Measurements from ENCODE around the gene LTA. TPM values are rescaled to one million over a fixed set of nuclear protein-coding genes. Genes with fewer than 3 reads are reported as not detected.

Gene LTA
- total and polyA plus RNA-seq, 2 donors (not counting 1 experiment from before 2014, with no cell fraction given), result 8.6 to 8.8 TPM

DNA sequence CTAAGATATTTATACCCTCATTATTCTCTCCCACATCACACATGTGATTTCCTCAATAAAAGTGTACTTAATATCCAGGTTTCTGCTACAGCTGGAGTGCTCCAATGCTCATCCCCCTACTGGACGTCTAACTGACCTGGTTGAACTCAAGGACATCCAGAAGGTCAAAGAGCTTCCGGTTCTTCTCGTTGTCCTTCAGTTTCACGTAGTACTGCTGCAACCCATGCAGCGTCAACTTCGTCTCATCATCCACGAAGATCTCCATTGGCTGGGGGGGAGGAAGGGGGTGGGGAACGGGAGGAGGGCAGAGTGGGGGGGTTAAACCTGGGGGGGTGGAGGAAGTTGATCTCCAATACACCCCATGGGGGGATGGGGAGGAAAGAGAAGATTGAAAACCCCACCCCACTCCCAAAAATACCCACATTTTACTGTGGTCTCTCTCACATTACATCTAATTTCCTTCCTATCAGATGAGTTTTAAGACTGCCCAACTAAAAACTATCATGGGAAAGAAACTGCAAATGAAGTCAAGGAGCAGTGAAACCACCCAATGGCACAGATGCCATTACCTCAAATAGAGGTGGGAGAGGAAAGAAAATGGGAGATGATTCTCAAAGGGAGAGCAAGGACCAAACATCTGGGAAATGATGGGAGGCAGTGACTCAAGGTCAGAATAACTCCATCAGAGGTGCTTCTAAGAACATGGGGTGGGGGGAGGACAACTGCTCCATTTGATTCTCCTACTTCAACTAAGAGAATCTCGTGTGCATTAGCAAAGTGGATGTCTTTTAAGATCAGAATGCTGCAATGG lies 39.2 kb upstream of the LTA start:
- Histone ChIP-seq H2AFZ (ENCODE audit: insufficient read depth, low read depth, low read length, poor library complexity, severe bottlenecking) (no peak overlapping the region), H3K36me3 (replicated peaks in 1 of 2; ENCODE audit: control extremely low read depth in 1 of 2, control insufficient read depth in 1 of 2, extremely low read depth in 1 of 2, insufficient read depth in 2 of 2, low read length in 1 of 2) (peaks cover 4 to 79% of the 10 kb centered on the region in 2 experiments), H3K9me3 (ENCODE audit: control extremely low read depth in 1 of 3, control insufficient read depth in 2 of 3, insufficient read depth in 1 of 3, low read length in 2 of 3) (no peaks in the 10 kb centered on the region), H4K20me1 (ENCODE audit: control insufficient read depth, insufficient read depth, low read length, poor library complexity, severe bottlenecking) (peaks cover 74% of the 10 kb centered on the region), H3K4me2 (replicated peaks; ENCODE audit: low read depth, low read length, poor library complexity, severe bottlenecking) (no peak overlapping the region), H3K79me2 (ENCODE audit: control insufficient read depth, insufficient read depth, low read length) (peaks cover 19% of the 10 kb centered on the region), H3K27me3 (replicated peaks in 1 of 4; ENCODE audit: control extremely low read depth in 1 of 4, control insufficient read depth in 3 of 4, insufficient read depth in 4 of 4, low read length in 3 of 4) (no peaks in the 10 kb centered on the region), H3K27ac (ENCODE audit: low read length in 2 of 2) (no peak overlapping the region), H3K9ac (ENCODE audit: low read length) (no peak overlapping the region), H3K4me1 (ENCODE audit: control insufficient read depth in 2 of 2, insufficient read depth in 2 of 2, low read length in 2 of 2) (no peaks in the 10 kb centered on the region), H3K4me3 (ENCODE audit: control extremely low read depth in 1 of 5, extremely low read depth in 1 of 5, insufficient read depth in 1 of 5, low read depth in 2 of 5, low read length in 4 of 5) (no peak overlapping the region)
- ChIA-PET CTCF (interaction anchor here (1.4 kb wide), 1 partner anchor 8 kb away, joined by 4 read pairs; no protein-coding TSS in a partner anchor), POLR2A (no interaction called here)
- H3K9me3 Mint-ChIP-seq (ENCODE audit: insufficient read depth), result no peaks in the 10 kb centered on the region
- H3K4me3 Mint-ChIP-seq, result no peak overlapping the region
- TF ChIP-seq, protein P1, sequence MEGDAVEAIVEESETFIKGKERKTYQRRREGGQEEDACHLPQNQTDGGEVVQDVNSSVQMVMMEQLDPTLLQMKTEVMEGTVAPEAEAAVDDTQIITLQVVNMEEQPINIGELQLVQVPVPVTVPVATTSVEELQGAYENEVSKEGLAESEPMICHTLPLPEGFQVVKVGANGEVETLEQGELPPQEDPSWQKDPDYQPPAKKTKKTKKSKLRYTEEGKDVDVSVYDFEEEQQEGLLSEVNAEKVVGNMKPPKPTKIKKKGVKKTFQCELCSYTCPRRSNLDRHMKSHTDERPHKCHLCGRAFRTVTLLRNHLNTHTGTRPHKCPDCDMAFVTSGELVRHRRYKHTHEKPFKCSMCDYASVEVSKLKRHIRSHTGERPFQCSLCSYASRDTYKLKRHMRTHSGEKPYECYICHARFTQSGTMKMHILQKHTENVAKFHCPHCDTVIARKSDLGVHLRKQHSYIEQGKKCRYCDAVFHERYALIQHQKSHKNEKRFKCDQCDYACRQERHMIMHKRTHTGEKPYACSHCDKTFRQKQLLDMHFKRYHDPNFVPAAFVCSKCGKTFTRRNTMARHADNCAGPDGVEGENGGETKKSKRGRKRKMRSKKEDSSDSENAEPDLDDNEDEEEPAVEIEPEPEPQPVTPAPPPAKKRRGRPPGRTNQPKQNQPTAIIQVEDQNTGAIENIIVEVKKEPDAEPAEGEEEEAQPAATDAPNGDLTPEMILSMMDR (IDR thresholded peaks at IDR 0.05), result no peak
- TF ChIP-seq EZH2 (IDR thresholded peaks at IDR 0.05; ENCODE audit: borderline replicate concordance, insufficient read depth, low read depth, low read length, poor library complexity, severe bottlenecking), result no peak
- no peaks in the 10 kb centered on the region for H3K27me3 Mint-ChIP-seq
- peaks cover 16% of the 10 kb centered on the region for H3K4me1 Mint-ChIP-seq
- DNase-seq (no peak), ATAC-seq (ENCODE audit: low read depth) (no peak)
- intact Hi-C loops (cut with micrococcal nuclease), result no loop called here
- peak overlapping the region; percentile 15 for H3K27ac Mint-ChIP-seq
- WGBS (ENCODE audit: insufficient coverage), result 70% methylated on average over 2 of the region's 9 CpGs

DNA sequence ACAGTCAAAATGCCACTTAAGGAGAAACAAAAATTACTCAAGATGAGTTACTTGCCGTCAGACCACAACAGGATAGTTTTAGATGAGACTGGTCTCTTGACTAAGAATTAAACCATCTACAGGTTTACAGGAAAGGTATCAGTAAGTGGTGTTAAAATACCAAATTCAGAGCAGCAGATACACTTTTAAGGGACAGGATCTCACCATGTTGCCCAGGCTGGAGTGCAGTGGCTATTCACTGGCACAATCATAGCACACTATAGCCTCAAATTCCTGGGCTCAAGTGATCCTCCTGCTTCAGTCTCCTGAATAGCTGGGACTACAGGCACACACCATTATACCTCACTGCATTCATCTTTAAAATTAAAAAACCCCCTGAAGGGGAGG lies 38.6 kb upstream of the LTA start:
- H3K4me2 ChIP-seq (replicated peaks; ENCODE audit: low read depth, low read length, poor library complexity, severe bottlenecking), result no peak overlapping the region
- H3K9me3 ChIP-seq (ENCODE audit: control extremely low read depth in 1 of 3, control insufficient read depth in 2 of 3, insufficient read depth in 1 of 3, low read length in 2 of 3), result no peaks in the 10 kb centered on the region
- POLR2A ChIA-PET, result no interaction called here
- H2AFZ ChIP-seq (ENCODE audit: insufficient read depth, low read depth, low read length, poor library complexity, severe bottlenecking), result no peak overlapping the region
- H3K79me2 ChIP-seq (ENCODE audit: control insufficient read depth, insufficient read depth, low read length), result peaks cover 24% of the 10 kb centered on the region
- TF ChIP-seq EZH2 (IDR thresholded peaks at IDR 0.05; ENCODE audit: borderline replicate concordance, insufficient read depth, low read depth, low read length, poor library complexity, severe bottlenecking), result no peak
- TF ChIP-seq, protein P1 (IDR thresholded peaks at IDR 0.05), result no peak
- peaks cover 79% of the 10 kb centered on the region for H4K20me1 ChIP-seq (ENCODE audit: control insufficient read depth, insufficient read depth, low read length, poor library complexity, severe bottlenecking)
- no peaks in the 10 kb centered on the region for H3K27me3 Mint-ChIP-seq
- peaks cover 0 to 2% of the 10 kb centered on the region in 2 donors for H3K4me1 ChIP-seq (ENCODE audit: control insufficient read depth in 2 of 2, insufficient read depth in 2 of 2, low read length in 2 of 2)
- no CpG with 5 or more reads among the region's 1 CpG for WGBS (ENCODE audit: insufficient coverage)
- H3K36me3 ChIP-seq (replicated peaks in 1 of 2; ENCODE audit: control extremely low read depth in 1 of 2, control insufficient read depth in 1 of 2, extremely low read depth in 1 of 2, insufficient read depth in 2 of 2, low read length in 1 of 2), result peaks cover 4 to 85% of the 10 kb centered on the region in 2 experiments
- no peaks in the 10 kb centered on the region for H3K9me3 Mint-ChIP-seq (ENCODE audit: insufficient read depth)
- no peak overlapping the region for H3K27ac Mint-ChIP-seq
- no peak overlapping the region for H3K9ac ChIP-seq (ENCODE audit: low read length)
- H3K4me3 ChIP-seq (ENCODE audit: control extremely low read depth in 1 of 5, extremely low read depth in 1 of 5, insufficient read depth in 1 of 5, low read depth in 2 of 5, low read length in 4 of 5), result no peak overlapping the region
- H3K27me3 ChIP-seq (replicated peaks in 1 of 4; ENCODE audit: control extremely low read depth in 1 of 4, control insufficient read depth in 3 of 4, insufficient read depth in 4 of 4, low read length in 3 of 4), result no peaks in the 10 kb centered on the region
- DNase-seq (no peak), ATAC-seq (ENCODE audit: low read depth) (no peak)
- peaks cover 19% of the 10 kb centered on the region for H3K4me1 Mint-ChIP-seq
- intact Hi-C loops (cut with micrococcal nuclease), result no loop called here
- no peak overlapping the region for H3K4me3 Mint-ChIP-seq
- no peak overlapping the region for H3K27ac ChIP-seq (ENCODE audit: low read length in 2 of 2)
- CTCF ChIA-PET, result no interaction called here

All from B cell (primary cell).